SK-N-SH (cell line): ENCODE data around the gene PLCB3. TPM values are rescaled to one million over a fixed set of nuclear protein-coding genes. Genes with fewer than 3 reads are reported as not detected.

Source experiments
- CTCF ChIA-PET: fragments of 300-600, 350-600 bp; formaldehyde crosslinking; extraction: SDS; loops from one replicate; lab custom pipeline; 2021; lab: Yijun Ruan, JAX
- POLR2A ChIA-PET: fragments of 350-600 bp; sonication (Branson Sonifier 250); formaldehyde crosslinking; extraction: SDS; loops from one replicate; lab custom pipeline; 2020; ENCODE audit warnings: antibody characterized with exemption, inconsistent platforms; lab: Yijun Ruan, JAX
- DNase-seq: peaks from one replicate; pipeline ENCODE4 v3.0.0; 2012
- H2AFZ ChIP-seq: fragments of 200-600 bp; sonication (generic); 2 replicates; pipeline ENCODE4 v1.8.1; 2016; ENCODE audit warnings: antibody characterized with exemption, mild to moderate bottlenecking, low read depth
- H3F3A ChIP-seq: fragments of 200-600 bp; sonication (generic); replicated peaks from 2 replicates; pipeline ENCODE3; 2016; ENCODE audit warnings: antibody characterized with exemption, mild to moderate bottlenecking; ENCODE audit not compliant: insufficient read depth
- H3K27ac ChIP-seq, 2 experiments: fragments of 200-500 bp in 1 of 2; fragments of 200-600 bp in 1 of 2; sonication (Bioruptor generic) in 1 of 2; sonication (generic), shearing (Covaris generic) in 1 of 2; 2 replicates each; pipeline versions ENCODE4 v1.5.1 to v1.6.1; 2014 to 2016; ENCODE audit warnings: low read depth in 2 of 2, inconsistent platforms in 1 of 2, low read length in 1 of 2, mild to moderate bottlenecking in 1 of 2, mixed read lengths in 1 of 2
- H3K27me3 ChIP-seq: fragments of 200-600 bp; sonication (generic), shearing (Covaris generic); 2 replicates; pipeline ENCODE4 v1.6.1; 2016; ENCODE audit warnings: mixed run types; ENCODE audit not compliant: insufficient read depth
- H3K36me3 ChIP-seq, 2 experiments: fragments of 200-500 bp in 1 of 2; fragments of 200-600 bp in 1 of 2; sonication (Bioruptor generic) in 1 of 2; sonication (generic) in 1 of 2; replicated peaks in 1 of 2; 2 replicates each; pipeline versions ENCODE3 to v1.5.1; 2014 to 2016; ENCODE audit warnings: low read length in 1 of 2, mild to moderate bottlenecking in 1 of 2; ENCODE audit not compliant: insufficient read depth in 2 of 2, control insufficient read depth in 1 of 2
- H3K4me1 ChIP-seq, 2 experiments: fragments of 200-500 bp in 1 of 2; fragments of 200-600 bp in 1 of 2; sonication (Bioruptor generic) in 1 of 2; sonication (generic), shearing (Covaris generic) in 1 of 2; 2 replicates each; pipeline versions ENCODE4 v1.5.1 to v1.6.1; 2014 to 2016; ENCODE audit warnings: low read depth in 1 of 2, low read length in 1 of 2, mixed run types in 1 of 2; ENCODE audit not compliant: insufficient read depth in 2 of 2, control insufficient read depth in 1 of 2
- H3K4me2 ChIP-seq: fragments of 200-600 bp; sonication (generic), shearing (Covaris generic); 2 replicates; pipeline ENCODE4 v1.6.1; 2017; ENCODE audit warnings: mixed run types
- H3K4me3 ChIP-seq, 2 experiments: fragments of 200-500 bp in 1 of 2; fragments of 200-600 bp in 1 of 2; sonication (Bioruptor generic) in 1 of 2; sonication (generic), shearing (Covaris generic) in 1 of 2; 2 replicates each; pipeline versions ENCODE4 v1.5.1 to v1.8.1; 2014 to 2016; ENCODE audit warnings: low read depth in 2 of 2, inconsistent platforms in 1 of 2, low read length in 1 of 2, mild to moderate bottlenecking in 1 of 2, mixed read lengths in 1 of 2, moderate library complexity in 1 of 2
- H3K79me2 ChIP-seq: fragments of 200-600 bp; sonication (generic); 2 replicates; pipeline ENCODE4 v1.8.1; 2017; ENCODE audit warnings: mild to moderate bottlenecking; ENCODE audit not compliant: insufficient read depth
- H3K9ac ChIP-seq: fragments of 200-600 bp; sonication (generic); 2 replicates; pipeline ENCODE4 v1.6.1; 2017; ENCODE audit warnings: mixed run types
- H3K9me2 ChIP-seq: fragments of 200-600 bp; sonication (generic); 2 replicates; pipeline ENCODE4 v1.6.1; 2017; ENCODE audit warnings: mixed run types
- H3K9me3 ChIP-seq: fragments of 200-600 bp; sonication (generic); 2 replicates; pipeline ENCODE4 v1.6.1; 2017; ENCODE audit warnings: mixed run types, mild to moderate bottlenecking, moderate library complexity
- H4K20me1 ChIP-seq: fragments of 200-600 bp; sonication (generic); 2 replicates; pipeline ENCODE4 v1.6.1; 2017; ENCODE audit warnings: mild to moderate bottlenecking, mixed run types; ENCODE audit not compliant: insufficient read depth
- CTCF ChIP-seq: fragments of 200-600 bp; sonication (generic); IDR thresholded peaks from 2 replicates; pipeline ENCODE4 v1.6.1; 2017; ENCODE audit warnings: antibody characterized with exemption, mild to moderate bottlenecking, moderate library complexity
- ELF1 ChIP-seq: IDR thresholded peaks from 2 replicates; pipeline ENCODE4 v1.4.0; 2012
- EP300 ChIP-seq, 2 experiments: IDR thresholded peaks; 2 replicates each; pipeline versions ENCODE4 v1.4.0 to v1.6.1; 2012; ENCODE audit warnings: borderline replicate concordance in 1 of 2, low read depth in 1 of 2, low read length in 1 of 2
- FOSL2 ChIP-seq: IDR thresholded peaks from 2 replicates; pipeline ENCODE4 v1.4.0; 2012; ENCODE audit warnings: low read depth, mild to moderate bottlenecking, moderate library complexity, borderline replicate concordance
- FOXJ3 ChIP-seq: sonication (generic); formaldehyde crosslinking; IDR thresholded peaks from 2 replicates; pipeline ENCODE4 v1.5.1; 2020; ENCODE audit warnings: mild to moderate bottlenecking, missing genetic modification reagents
- FOXM1 ChIP-seq: IDR thresholded peaks from 2 replicates; pipeline ENCODE4 v1.4.0; 2012; ENCODE audit warnings: low read depth, mild to moderate bottlenecking
- GATA2 ChIP-seq: sonication (generic); formaldehyde crosslinking; IDR thresholded peaks from 2 replicates; pipeline ENCODE4 v1.5.0; 2020; ENCODE audit warnings: mild to moderate bottlenecking, missing genetic modification reagents
- IRF3 ChIP-seq: fragments of 150-350 bp; IDR thresholded peaks from 2 replicates; pipeline ENCODE4 v1.6.1; 2016; ENCODE audit warnings: mild to moderate bottlenecking, low read depth, low read length
- NRF1 ChIP-seq: IDR thresholded peaks from 2 replicates; pipeline ENCODE4 v1.6.1; 2012; ENCODE audit warnings: low read depth, mild to moderate bottlenecking, low read length
- PBX3 ChIP-seq: IDR thresholded peaks from 2 replicates; pipeline ENCODE4; 2012
- POLR2AphosphoS5 ChIP-seq: IDR thresholded peaks from 2 replicates; pipeline ENCODE4 v1.6.1; 2012; ENCODE audit warnings: low read depth, low read length
- RCOR1 ChIP-seq: fragments of 150-350 bp; IDR thresholded peaks from 2 replicates; pipeline ENCODE4 v1.6.1; 2017; ENCODE audit warnings: antibody characterized with exemption, low read length
- RFX5 ChIP-seq: IDR thresholded peaks from 2 replicates; pipeline ENCODE4 v1.6.1; 2012; ENCODE audit warnings: mild to moderate bottlenecking, improper control_type of control experiment, low read length
- RXRA ChIP-seq: IDR thresholded peaks from 2 replicates; pipeline ENCODE4 v1.4.0; 2012; ENCODE audit warnings: low read depth, mild to moderate bottlenecking, borderline replicate concordance
- SIN3A ChIP-seq: IDR thresholded peaks from 2 replicates; pipeline ENCODE4 v1.6.1; 2012; ENCODE audit warnings: low read depth, mild to moderate bottlenecking, low read length, moderate library complexity, borderline replicate concordance
- SMC3 ChIP-seq: IDR thresholded peaks from 2 replicates; pipeline ENCODE4 v1.6.1; 2012; ENCODE audit warnings: low read depth, low read length, improper control_type of control experiment
- TCF12 ChIP-seq: IDR thresholded peaks from 2 replicates; pipeline ENCODE4 v1.4.0; 2012
- USF1 ChIP-seq: IDR thresholded peaks from 2 replicates; pipeline ENCODE4 v1.4.0; 2012; ENCODE audit warnings: low read depth, borderline replicate concordance
- YY1 ChIP-seq: IDR thresholded peaks from 2 replicates; pipeline ENCODE4 v1.4.0; 2012; ENCODE audit warnings: low read depth, mild to moderate bottlenecking
- ZBTB33 ChIP-seq: IDR thresholded peaks from 2 replicates; pipeline ENCODE4 v1.4.0; 2012; ENCODE audit warnings: low read depth, borderline replicate concordance
- WGBS: methylation state at CpG from one replicate; pipeline ENCODE4 v1.1.6; 2017; ENCODE audit warnings: low lambda C conversion rate; 5-methylcytosine and 5-hydroxymethylcytosine counted together
- polyA plus RNA-seq, 3 experiments: library from polyadenylated mRNA; depleted of rRNA; stranded (reverse); fragments of >200 nt; gene quantifications; 2 replicates each; pipeline ENCODE4 v1.2.3, GENCODE V29; 2012

The PLCB3 gene
- polyA plus RNA-seq, 1 of the 3 experiments (the other 2 are of a cell fraction) = 30.4 TPM

- TF ChIP-seq POLR2AphosphoS5 = no peak
- TF ChIP-seq ELF1 = no peak
- TF ChIP-seq FOXJ3 (CRISPR knock-in tag) = no peak
- no peak for TF ChIP-seq RXRA
- no peak for TF ChIP-seq FOXM1
- TF ChIP-seq RFX5 = no peak
- TF ChIP-seq FOSL2 = no peak
- Histone ChIP-seq H3K9me2 (no peaks in the 10 kb centered on the region), H3K9me3 (no peaks in the 10 kb centered on the region), H3K4me2 (peak overlapping the region; percentile 90), H3K79me2 (peaks cover 45% of the 10 kb centered on the region), H3K27ac (no peak overlapping the region), H2AFZ (no peak overlapping the region), H3K27me3 (no peaks in the 10 kb centered on the region), H3K36me3 (peaks cover 0 to 4% of the 10 kb centered on the region in 2 experiments), H4K20me1 (no peaks in the 10 kb centered on the region), H3K9ac (no peak overlapping the region), H3K4me3 (peak overlapping the region in 1 of 2 experiments; percentile 75; a peak in 2 of 4 replicates), H3F3A (peaks cover 20% of the 10 kb centered on the region), H3K4me1 (peaks cover 20 to 57% of the 10 kb centered on the region in 2 experiments; a peak in 2 of 4 replicates)
- POLR2A ChIA-PET = interaction anchor here (1.2 kb wide), 1 partner anchor 15 kb away, joined by 3 read pairs; the partner anchor contains the start of gene PPP1R14B
- no peak for DNase-seq
- 90% methylated on average over 7 of the region's 7 CpGs for WGBS
- CTCF ChIA-PET = interaction anchor here (1.1 to 3.4 kb wide), 4 partner anchors 14 to 73 kb away, joined by 3 to 15 read pairs (median 5); partner anchors contain the start of genes ESRRA, PLCB3 and STIP1
Observed at GRCh38 chr11:64231546-64231945, 19.8 kb upstream of the PLCB3 start.

GRCh38 chr11:64232182-64232966 is 19.0 kb upstream of the PLCB3 start:
- Histone ChIP-seq H3K36me3 (peaks cover 0 to 6% of the 10 kb centered on the region in 2 experiments), H3K79me2 (peaks cover 36% of the 10 kb centered on the region), H3K4me2 (no peak overlapping the region), H3K27ac (no peak overlapping the region; a peak in 1 of 4 replicates), H3K4me3 (no peak overlapping the region; a peak in 1 of 4 replicates), H3K9me2 (no peaks in the 10 kb centered on the region), H2AFZ (no peak overlapping the region), H3K4me1 (peaks cover 19 to 50% of the 10 kb centered on the region in 2 experiments; a peak in 2 of 4 replicates), H3K9ac (no peak overlapping the region), H3F3A (peaks cover 20% of the 10 kb centered on the region), H3K27me3 (no peaks in the 10 kb centered on the region), H3K9me3 (no peaks in the 10 kb centered on the region), H4K20me1 (no peaks in the 10 kb centered on the region)
- DNase-seq = no peak
- CTCF ChIA-PET = interaction anchor here (0.6 to 3.4 kb wide), 7 partner anchors 10 to 72 kb away, joined by 3 to 15 read pairs (median 5); partner anchors contain the start of genes ESRRA, PLCB3, PPP1R14B and STIP1
- WGBS = 93% methylated on average over 14 of the region's 15 CpGs
- POLR2A ChIA-PET = interaction anchor here (1.0 to 1.8 kb wide), 2 partner anchors 9 to 36 kb away, joined by 3 to 9 read pairs; partner anchors contain the start of gene FKBP2
- no peak for TF ChIP-seq ELF1
- no peak for TF ChIP-seq YY1
- TF ChIP-seq GATA2 (CRISPR knock-in tag) = no peak
- TF ChIP-seq TCF12 = no peak
- TF ChIP-seq SMC3 = no peak
- no peak for TF ChIP-seq USF1
- TF ChIP-seq ZBTB33 = no peak
- no peak for TF ChIP-seq RCOR1
- TF ChIP-seq PBX3 = no peak
- no peak for TF ChIP-seq SIN3A
- no peak for TF ChIP-seq EP300 (IDR thresholded peaks at IDR 0.05; ENCODE audit: borderline replicate concordance in 1 of 2, low read depth in 1 of 2, low read length in 1 of 2)
- TF ChIP-seq NRF1 = no peak
- TF ChIP-seq CTCF = no peak
- no peak for TF ChIP-seq IRF3
- TF ChIP-seq FOXM1 = no peak
